Testis (tissue), 3 donors: ENCODE measurements around the gene PXN. TPM values are rescaled to one million over a fixed set of nuclear protein-coding genes. Genes with fewer than 3 reads are reported as not detected.
A peak's percentile ranks its signal among the peaks of the same experiment; 100 is the strongest.

Experiments used
- DNase-seq: peaks from one replicate; pipeline ENCODE4 v3.0.0-alpha.2; 2019
- H3K27ac ChIP-seq, 2 donors: fragments of 200-600 bp; sonication (generic); one replicate each; pipeline ENCODE4 v1.5.1; 2019
- H3K27me3 ChIP-seq: fragments of 200-600 bp; sonication (generic); one replicate; pipeline ENCODE4 v1.5.1; 2019
- H3K36me3 ChIP-seq: fragments of 200-600 bp; sonication (generic); one replicate; pipeline ENCODE4 v1.5.1; 2017; ENCODE audit warnings: low read depth; ENCODE audit errors: missing control alignments
- H3K4me1 ChIP-seq: fragments of 200-600 bp; sonication (generic); one replicate; pipeline ENCODE4 v1.5.1; 2019
- H3K4me3 ChIP-seq, 2 donors: fragments of 200-600 bp; sonication (generic); one replicate each; pipeline ENCODE4 v1.5.1; 2017 to 2019
- H3K9me3 ChIP-seq: fragments of 200-600 bp; sonication (generic); one replicate; pipeline ENCODE4 v1.5.1; 2017
- CTCF ChIP-seq, 3 experiments: fragments of 450-650 bp in 2 of 3; fragments of 200-600 bp in 1 of 3; sonication (generic) in 1 of 3; IDR thresholded peaks; one replicate each; pipeline ENCODE4 v1.5.1; 2016 to 2019; ENCODE audit warnings: antibody characterized with exemption in 3 of 3, mild to moderate bottlenecking in 2 of 3, moderate library complexity in 1 of 3
- POLR2A ChIP-seq: fragments of 450-650 bp; IDR thresholded peaks from one replicate; pipeline ENCODE4 v1.6.1; 2017; ENCODE audit warnings: antibody characterized with exemption, mild to moderate bottlenecking, moderate library complexity
- WGBS, 2 donors: methylation state at CpG; one replicate each; pipeline ENCODE4 v1.1.5; 2018; 5-methylcytosine and 5-hydroxymethylcytosine counted together
- intact Hi-C: fragments of 100-400 bp; cut with DNase I; formaldehyde crosslinking; loops from one replicate; pipeline ENCODE4 v1.15.1; 2023; ENCODE audit warnings: low total_unique reads
- polyA plus RNA-seq: library from polyadenylated mRNA; stranded (reverse); fragments of 350-450 nt; fragmentation: Illumina TruSeq; extraction: RNeasy Lipid Tissue Mini Kit (QIAGEN cat#74804); gene quantifications from one replicate; pipeline ENCODE4 v1.2.3, GENCODE V29; 2014; ENCODE audit warnings: low read depth, low replicate concordance; ENCODE audit not compliant: insufficient read depth
- total RNA-seq, 2 donors: library from RNA; depleted of rRNA; stranded (reverse); fragments of >200 nt; gene quantifications; one replicate each; pipeline ENCODE4 v1.2.3, GENCODE V29; 2016

PXN gene
- total and polyA plus RNA-seq, 3 donors from 2014 or later = 81.8 to 89.6 (median 84.9) TPM

GRCh38 chr12:120292411-120292660 is 26.8 kb upstream of the PXN start:
- Histone ChIP-seq H3K4me3 (peak overlapping the region; percentile 59 to 73), H3K4me1 (peaks cover 6% of the 10 kb centered on the region), H3K9me3 (no peaks in the 10 kb centered on the region), H3K27me3 (no peaks in the 10 kb centered on the region), H3K36me3 (no peaks in the 10 kb centered on the region), H3K27ac (peak overlapping the region; percentile 97 to 98)
- no peak for DNase-seq
- WGBS, 2 donors = 0 to 1% methylated on average over 17 of the region's 17 CpGs
- TF ChIP-seq CTCF (IDR thresholded peaks at IDR 0.05) = no peak
- no peak for TF ChIP-seq POLR2A
- intact Hi-C loops = no loop called here

- Histone ChIP-seq H3K36me3 (no peaks in the 10 kb centered on the region), H3K9me3 (no peaks in the 10 kb centered on the region), H3K4me1 (peaks cover 6% of the 10 kb centered on the region), H3K27me3 (no peaks in the 10 kb centered on the region), H3K27ac (peak overlapping the region; percentile 97 to 98), H3K4me3 (peak overlapping the region; percentile 6 to 73)
- intact Hi-C loops = no loop called here
- 11 to 13% methylated on average over 20 to 22 of the region's 22 CpGs for WGBS, 2 donors
- peak; percentile 50 for DNase-seq
- TF ChIP-seq CTCF (IDR thresholded peaks at IDR 0.05) (no peak), POLR2A (no peak)
Observed at GRCh38 chr12:120290609-120291305, 25.2 kb upstream of the PXN start.

- H3K4me3 ChIP-seq = no peak overlapping the region
- WGBS, 2 donors = 84 to 91% methylated on average over 12 of the region's 12 CpGs
- intact Hi-C loops = no loop called here
- no peaks in the 10 kb centered on the region for H3K27me3 ChIP-seq
- H3K9me3 ChIP-seq = no peaks in the 10 kb centered on the region
- no peak overlapping the region for H3K27ac ChIP-seq
- H3K36me3 ChIP-seq = no peaks in the 10 kb centered on the region
- no peak for DNase-seq
- peaks cover 6% of the 10 kb centered on the region for H3K4me1 ChIP-seq
- TF ChIP-seq CTCF (IDR thresholded peaks at IDR 0.05) (no peak), POLR2A (no peak)
Observed at GRCh38 chr12:120287491-120287890, 22.0 kb upstream of the PXN start.

- Histone ChIP-seq H3K27me3 (no peaks in the 10 kb centered on the region), H3K4me1 (peaks cover 6% of the 10 kb centered on the region), H3K27ac (no peak overlapping the region), H3K4me3 (no peak overlapping the region), H3K9me3 (no peaks in the 10 kb centered on the region), H3K36me3 (no peaks in the 10 kb centered on the region)
- intact Hi-C loops = no loop called here
- WGBS, 2 donors = 69 to 77% methylated on average over 7 of the region's 7 CpGs
- TF ChIP-seq POLR2A = no peak
- TF ChIP-seq CTCF (IDR thresholded peaks at IDR 0.05) = no peak
- no peak for DNase-seq
Observed at GRCh38 chr12:120286768-120287490, 21.4 kb upstream of the PXN start.

GRCh38 chr12:120284381-120284780 is 18.9 kb upstream of the PXN start:
- no peak for TF ChIP-seq POLR2A
- TF ChIP-seq CTCF (IDR thresholded peaks at IDR 0.05) = no peak
- Histone ChIP-seq H3K27me3 (no peaks in the 10 kb centered on the region), H3K9me3 (no peaks in the 10 kb centered on the region), H3K4me1 (no peaks in the 10 kb centered on the region), H3K27ac (no peak overlapping the region), H3K4me3 (no peak overlapping the region), H3K36me3 (no peaks in the 10 kb centered on the region)
- no peak for DNase-seq
- WGBS, 2 donors = 82 to 92% methylated on average over 3 of the region's 3 CpGs
- intact Hi-C loops = no loop called here
